ENCODE results near the gene CTTNBP2NL. TPM values are rescaled to one million over a fixed set of nuclear protein-coding genes. Genes with fewer than 3 reads are reported as not detected.

CTTNBP2NL gene
- total and polyA plus RNA-seq, 2 of the 4 experiments (the other 2 are of a cell fraction), result 12.4 to 22.0 TPM

DNA sequence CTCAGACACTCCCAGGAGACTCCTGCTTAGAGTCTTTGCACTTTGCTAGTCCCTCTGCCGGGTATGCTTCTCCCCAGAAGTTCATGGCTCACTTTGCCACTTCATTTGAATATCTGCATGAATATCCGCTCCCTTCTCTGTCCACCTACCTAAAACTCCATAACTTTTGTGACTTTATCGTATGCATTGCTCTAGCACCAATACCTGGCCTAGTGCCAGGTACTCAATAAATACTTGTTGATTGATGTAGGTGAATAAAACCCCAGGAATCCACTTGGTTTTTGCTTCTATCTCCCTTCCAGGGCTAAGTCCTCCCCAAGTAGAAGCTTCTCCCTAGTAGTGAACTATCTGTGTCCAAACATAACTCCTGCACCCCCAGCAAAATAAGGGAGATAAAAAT is 27.8 kb upstream of the CTTNBP2NL start:
- no peak overlapping the region for H2AK5ac ChIP-seq (ENCODE audit: low read depth, low read length)
- H3K4me3 ChIP-seq (ENCODE audit: insufficient read depth, low read depth, low read length), result no peak overlapping the region
- CTCF ChIA-PET, result no interaction called here
- H3K4me1 ChIP-seq (ENCODE audit: control insufficient read depth, insufficient read depth, low read length), result no peaks in the 10 kb centered on the region
- no peak for TF ChIP-seq RFX5 (IDR thresholded peaks at IDR 0.05; ENCODE audit: low read depth, low read length)
- TF ChIP-seq RCOR1 (IDR thresholded peaks at IDR 0.05; ENCODE audit: insufficient replicate concordance, low read length), result no peak
- no peak for TF ChIP-seq MAZ (IDR thresholded peaks at IDR 0.05; ENCODE audit: borderline replicate concordance, low read depth, low read length)
- TF ChIP-seq BHLHE40 (IDR thresholded peaks at IDR 0.05; ENCODE audit: low read depth, low read length), result no peak
- TF ChIP-seq FOS (IDR thresholded peaks at IDR 0.05; ENCODE audit: low read depth, low read length), result no peak
- TF ChIP-seq, protein P1, sequence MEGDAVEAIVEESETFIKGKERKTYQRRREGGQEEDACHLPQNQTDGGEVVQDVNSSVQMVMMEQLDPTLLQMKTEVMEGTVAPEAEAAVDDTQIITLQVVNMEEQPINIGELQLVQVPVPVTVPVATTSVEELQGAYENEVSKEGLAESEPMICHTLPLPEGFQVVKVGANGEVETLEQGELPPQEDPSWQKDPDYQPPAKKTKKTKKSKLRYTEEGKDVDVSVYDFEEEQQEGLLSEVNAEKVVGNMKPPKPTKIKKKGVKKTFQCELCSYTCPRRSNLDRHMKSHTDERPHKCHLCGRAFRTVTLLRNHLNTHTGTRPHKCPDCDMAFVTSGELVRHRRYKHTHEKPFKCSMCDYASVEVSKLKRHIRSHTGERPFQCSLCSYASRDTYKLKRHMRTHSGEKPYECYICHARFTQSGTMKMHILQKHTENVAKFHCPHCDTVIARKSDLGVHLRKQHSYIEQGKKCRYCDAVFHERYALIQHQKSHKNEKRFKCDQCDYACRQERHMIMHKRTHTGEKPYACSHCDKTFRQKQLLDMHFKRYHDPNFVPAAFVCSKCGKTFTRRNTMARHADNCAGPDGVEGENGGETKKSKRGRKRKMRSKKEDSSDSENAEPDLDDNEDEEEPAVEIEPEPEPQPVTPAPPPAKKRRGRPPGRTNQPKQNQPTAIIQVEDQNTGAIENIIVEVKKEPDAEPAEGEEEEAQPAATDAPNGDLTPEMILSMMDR (conservative IDR thresholded peaks at IDR 0.05; ENCODE audit: low read depth, low read length), result no peak
- TF ChIP-seq CHD1 (IDR thresholded peaks at IDR 0.05; ENCODE audit: low read depth, low read length), result no peak
- no peak for TF ChIP-seq POLR2A (IDR thresholded peaks at IDR 0.05; ENCODE audit: low read depth, low read length)
- no peak for TF ChIP-seq MXI1 (IDR thresholded peaks at IDR 0.05; ENCODE audit: borderline replicate concordance, low read depth, low read length)
- TF ChIP-seq, protein P2, sequence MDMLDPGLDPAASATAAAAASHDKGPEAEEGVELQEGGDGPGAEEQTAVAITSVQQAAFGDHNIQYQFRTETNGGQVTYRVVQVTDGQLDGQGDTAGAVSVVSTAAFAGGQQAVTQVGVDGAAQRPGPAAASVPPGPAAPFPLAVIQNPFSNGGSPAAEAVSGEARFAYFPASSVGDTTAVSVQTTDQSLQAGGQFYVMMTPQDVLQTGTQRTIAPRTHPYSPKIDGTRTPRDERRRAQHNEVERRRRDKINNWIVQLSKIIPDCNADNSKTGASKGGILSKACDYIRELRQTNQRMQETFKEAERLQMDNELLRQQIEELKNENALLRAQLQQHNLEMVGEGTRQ (IDR thresholded peaks at IDR 0.05; ENCODE audit: low read depth, low read length), result no peak
- TF ChIP-seq NFE2L2 (IDR thresholded peaks at IDR 0.05; ENCODE audit: low read depth, low read length), result no peak
- no peak for TF ChIP-seq SMC3 (IDR thresholded peaks at IDR 0.05; ENCODE audit: low read depth, low read length)
- no peak for TF ChIP-seq ELK1 (IDR thresholded peaks at IDR 0.05; ENCODE audit: borderline replicate concordance, low read depth, low read length)
- TF ChIP-seq RAD21 (IDR thresholded peaks at IDR 0.05; ENCODE audit: low read length), result no peak
- no peak for TF ChIP-seq MAFK (IDR thresholded peaks at IDR 0.05; ENCODE audit: low read depth, low read length)
- TF ChIP-seq CEBPB (IDR thresholded peaks at IDR 0.05; ENCODE audit: low read depth, low read length), result no peak
- H3K56ac ChIP-seq (ENCODE audit: extremely low read depth, insufficient read depth, low read length), result no peak overlapping the region
- dilution Hi-C loops (cut with HindIII; ENCODE audit: low sequenced_read_pairs, unreplicated experiment) (no loop called here), intact Hi-C loops (cut with micrococcal nuclease) (loop anchor here (2.0 kb wide), 1 partner anchor 69 kb away; no protein-coding TSS in a partner anchor), in situ Hi-C loops (cut with MboI; ENCODE audit: low sequenced_read_pairs) (loop anchor here (25.0 kb wide), 1 partner anchor 881 kb away; no protein-coding TSS in a partner anchor)
- no peaks in the 10 kb centered on the region; the same call in 1 of the 2 replicates for H3K9me3 ChIP-seq (ENCODE audit: control insufficient read depth, insufficient read depth, low read length)
- no peak overlapping the region for H4K91ac ChIP-seq (ENCODE audit: insufficient read depth, low read depth, low read length)
- H2BK5ac ChIP-seq (ENCODE audit: low read depth, low read length, poor library complexity, severe bottlenecking), result no peak overlapping the region
- no peak overlapping the region for H3K18ac ChIP-seq (ENCODE audit: low read depth, low read length)
- no peak overlapping the region for H3K4ac ChIP-seq (ENCODE audit: low read depth, low read length)
- no peak overlapping the region for H3K14ac ChIP-seq (replicated peaks; ENCODE audit: low read depth, low read length)
- no peak overlapping the region for H3K27ac ChIP-seq (ENCODE audit: insufficient read depth, low read length)
- no CpG with 5 or more reads among the region's 3 CpGs for WGBS, 2 experiments (ENCODE audit: extremely low coverage in 2 of 2, insufficient read length in 1 of 2)
- H3K23ac ChIP-seq (ENCODE audit: low read depth, low read length), result no peak overlapping the region
- DNase-seq (no peak), ATAC-seq (ENCODE audit: low read depth) (no peak)
- BruUV-seq (replicated peaks), result no TSS peak
- no peak overlapping the region for H4K8ac ChIP-seq (ENCODE audit: low read depth in 2 of 2, low read length in 2 of 2)
- H2AFZ ChIP-seq (replicated peaks; ENCODE audit: low read length, poor library complexity), result no peak overlapping the region
- no peak overlapping the region for H2BK20ac ChIP-seq (ENCODE audit: low read depth, low read length)
- no peaks in the 10 kb centered on the region for H3K36me3 ChIP-seq (ENCODE audit: control insufficient read depth, insufficient read depth, low read length)
- no peak overlapping the region for H3K4me2 ChIP-seq (ENCODE audit: low read depth, low read length)
- peaks cover 27% of the 10 kb centered on the region for H3K27me3 ChIP-seq (ENCODE audit: control insufficient read depth, insufficient read depth, low read length)
- no peak overlapping the region for H2BK15ac ChIP-seq (ENCODE audit: low read depth, low read length)
- no peaks in the 10 kb centered on the region for H3K9me1 ChIP-seq (ENCODE audit: insufficient read depth, low read length)
- H2BK120ac ChIP-seq (ENCODE audit: low read depth, low read length), result no peak overlapping the region
- no peak overlapping the region for H4K5ac ChIP-seq (ENCODE audit: low read depth, low read length)
- POLR2A ChIA-PET (ENCODE audit: unreplicated experiment), result no interaction called here
- no peaks in the 10 kb centered on the region for H3K79me1 ChIP-seq (ENCODE audit: low read depth in 1 of 2, low read length in 2 of 2)
- no peak overlapping the region for H2AK9ac ChIP-seq (replicated peaks; ENCODE audit: low read depth, low read length, poor library complexity)
- no peaks in the 10 kb centered on the region for H4K20me1 ChIP-seq (ENCODE audit: insufficient read depth, low read length)
- no peak overlapping the region for H3K9ac ChIP-seq (ENCODE audit: low read depth, low read length)
